ENCODE results near the gene GPR18. TPM values are rescaled to one million over a fixed set of nuclear protein-coding genes. Genes with fewer than 3 reads are reported as not detected.

Gene GPR18
- total RNA-seq, 1 experiment from 2014 or later, result not detected

DNA sequence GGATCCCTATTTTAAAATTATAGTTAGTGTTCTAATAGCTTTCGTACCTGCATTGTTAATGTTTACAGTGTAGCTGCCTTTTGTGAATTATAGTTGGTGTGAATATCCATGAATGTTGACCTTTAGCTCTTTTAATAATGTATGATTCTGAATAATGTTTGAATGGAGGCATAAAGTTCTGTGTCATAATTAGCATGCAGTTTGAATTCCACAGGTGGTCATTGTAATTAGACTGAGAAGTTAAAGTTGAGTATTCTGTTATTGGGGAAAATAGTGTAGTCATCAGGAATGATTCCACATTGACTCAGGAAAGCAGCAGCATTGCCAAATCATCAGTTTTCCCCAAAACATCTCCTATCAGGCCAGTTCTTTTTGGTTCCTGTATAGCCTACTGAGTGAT lies 12.1 kb downstream of the GPR18 start:
- peaks cover 22 to 59% (median 56%) of the 10 kb centered on the region in 3 experiments for H3K36me3 Mint-ChIP-seq (ENCODE audit: insufficient read depth in 1 of 3, low read depth in 3 of 3)
- no peak overlapping the region for H4K8ac ChIP-seq (replicated peaks; ENCODE audit: insufficient read length, low read depth, low read length)
- H3K23me2 ChIP-seq (ENCODE audit: insufficient read length, low read depth, low read length, poor library complexity, severe bottlenecking), result no peaks in the 10 kb centered on the region
- peaks cover 4 to 8% of the 10 kb centered on the region in 2 experiments for H3K4me1 Mint-ChIP-seq
- no peak overlapping the region for H2AK5ac ChIP-seq (ENCODE audit: insufficient read length, low read length)
- H3K79me1 ChIP-seq (ENCODE audit: insufficient read depth, low read depth, low read length, poor library complexity, severe bottlenecking), result no peaks in the 10 kb centered on the region
- no peak overlapping the region for H2BK15ac ChIP-seq (ENCODE audit: low read depth, low read length)
- H4K5ac ChIP-seq (ENCODE audit: insufficient read length, low read depth, low read length), result no peak overlapping the region
- no CpG with 5 or more reads among the region's 1 CpG for WGBS (ENCODE audit: extremely low coverage, insufficient read length, low lambda C conversion rate)
- H3K4me1 ChIP-seq (ENCODE audit: insufficient read depth, low read length), result no peaks in the 10 kb centered on the region
- no peak overlapping the region for H3K4me2 ChIP-seq (ENCODE audit: insufficient read depth, insufficient read length, low read length)
- H3K27ac ChIP-seq (ENCODE audit: insufficient read length, low read depth, low read length), result no peak overlapping the region
- no peak overlapping the region for H3K18ac ChIP-seq (ENCODE audit: insufficient read length, low read depth, low read length)
- no peaks in the 10 kb centered on the region for H4K20me1 ChIP-seq (ENCODE audit: control insufficient read depth, insufficient read depth, insufficient read length)
- no peak overlapping the region for H3T11ph ChIP-seq (ENCODE audit: low read length)
- no peak overlapping the region for H3K14ac ChIP-seq (ENCODE audit: insufficient read depth, low read length)
- H2AFZ ChIP-seq (ENCODE audit: low read length), result no peak overlapping the region
- no peaks in the 10 kb centered on the region for H3K9me3 ChIP-seq (ENCODE audit: control insufficient read depth, low read depth, low read length)
- H3K27me3 Mint-ChIP-seq (ENCODE audit: low read depth), result no peaks in the 10 kb centered on the region
- no peak overlapping the region for H3K4ac ChIP-seq (ENCODE audit: low read depth, low read length)
- H3K27me3 ChIP-seq (ENCODE audit: insufficient read depth, low read length), result no peaks in the 10 kb centered on the region
- H2BK120ac ChIP-seq (ENCODE audit: low read depth, low read length, poor library complexity, severe bottlenecking), result no peak overlapping the region
- H3K4me3 Mint-ChIP-seq, result no peak overlapping the region
- H3K56ac ChIP-seq (ENCODE audit: insufficient read length, low read depth, low read length), result no peak overlapping the region
- no peak overlapping the region for H3K23ac ChIP-seq (ENCODE audit: insufficient read length, low read depth, low read length)
- H2BK12ac ChIP-seq (ENCODE audit: insufficient read length, low read depth, low read length), result no peak overlapping the region
- H2BK5ac ChIP-seq (ENCODE audit: insufficient read length, low read length), result no peak overlapping the region
- H3K9me3 Mint-ChIP-seq, result peaks cover 5 to 8% of the 10 kb centered on the region in 2 experiments
- no peak for DNase-seq
- no peak overlapping the region; a peak in 1 of 7 replicates for H3K27ac Mint-ChIP-seq
- H2BK20ac ChIP-seq (ENCODE audit: low read depth, low read length, poor library complexity, severe bottlenecking), result no peak overlapping the region
- no peak overlapping the region for H3K9ac ChIP-seq (ENCODE audit: extremely low read depth, insufficient read length, low read length)
- H3K79me2 ChIP-seq (ENCODE audit: insufficient read depth, low read length), result no peaks in the 10 kb centered on the region
- TF ChIP-seq, protein P1, sequence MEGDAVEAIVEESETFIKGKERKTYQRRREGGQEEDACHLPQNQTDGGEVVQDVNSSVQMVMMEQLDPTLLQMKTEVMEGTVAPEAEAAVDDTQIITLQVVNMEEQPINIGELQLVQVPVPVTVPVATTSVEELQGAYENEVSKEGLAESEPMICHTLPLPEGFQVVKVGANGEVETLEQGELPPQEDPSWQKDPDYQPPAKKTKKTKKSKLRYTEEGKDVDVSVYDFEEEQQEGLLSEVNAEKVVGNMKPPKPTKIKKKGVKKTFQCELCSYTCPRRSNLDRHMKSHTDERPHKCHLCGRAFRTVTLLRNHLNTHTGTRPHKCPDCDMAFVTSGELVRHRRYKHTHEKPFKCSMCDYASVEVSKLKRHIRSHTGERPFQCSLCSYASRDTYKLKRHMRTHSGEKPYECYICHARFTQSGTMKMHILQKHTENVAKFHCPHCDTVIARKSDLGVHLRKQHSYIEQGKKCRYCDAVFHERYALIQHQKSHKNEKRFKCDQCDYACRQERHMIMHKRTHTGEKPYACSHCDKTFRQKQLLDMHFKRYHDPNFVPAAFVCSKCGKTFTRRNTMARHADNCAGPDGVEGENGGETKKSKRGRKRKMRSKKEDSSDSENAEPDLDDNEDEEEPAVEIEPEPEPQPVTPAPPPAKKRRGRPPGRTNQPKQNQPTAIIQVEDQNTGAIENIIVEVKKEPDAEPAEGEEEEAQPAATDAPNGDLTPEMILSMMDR (conservative IDR thresholded peaks at IDR 0.05), result no peak
- no peak overlapping the region for H4K91ac ChIP-seq (ENCODE audit: insufficient read length, low read depth, low read length)

Data from H9 (cell line).